HT1080 (cell line): Measurements from ENCODE around the gene EEPD1. TPM values are rescaled to one million over a fixed set of nuclear protein-coding genes. Genes with fewer than 3 reads are reported as not detected.
"Not testable (repeated sequence)": the region's sequence is repeated elsewhere in the genome, so short reads cannot be mapped to it uniquely, and the experiment has no call there.

Experiments
- DNase-seq: peaks from one replicate; pipeline ENCODE4 v3.0.0-alpha.2; 2015; ENCODE audit warnings: low read depth
- total RNA-seq: library from RNA; depleted of rRNA; stranded (reverse); fragments of >200 nt; shearing (Covaris generic); gene quantifications from 2 replicates; pipeline ENCODE4 v1.2.3, GENCODE V29; 2014

Gene EEPD1
- total RNA-seq, 1 experiment from 2014 or later, result 6.2 TPM

- DNase-seq, result no peak
Observed at GRCh38 chr7:36214608-36215456, 61.8 kb downstream of the EEPD1 start.

GRCh38 chr7:36215457-36215765 lies 62.4 kb downstream of the EEPD1 start:
- DNase-seq, result no peak

GRCh38 chr7:36216063-36216684 lies 63.1 kb downstream of the EEPD1 start:
- no peak for DNase-seq

GRCh38 chr7:36217211-36217960 lies 64.3 kb downstream of the EEPD1 start:
- DNase-seq, result no peak

- no peak for DNase-seq
Observed at GRCh38 chr7:36217961-36218284, 64.9 kb downstream of the EEPD1 start.

GRCh38 chr7:36219429-36219828 lies 66.4 kb downstream of the EEPD1 start:
- no peak for DNase-seq

- DNase-seq, result no peak
Observed at GRCh38 chr7:36223851-36224250, 70.8 kb downstream of the EEPD1 start.

GRCh38 chr7:36224934-36225858 lies 72.1 kb downstream of the EEPD1 start:
- DNase-seq, result no peak

- DNase-seq, result no peak
Observed at GRCh38 chr7:36226151-36226550, 73.1 kb downstream of the EEPD1 start.

GRCh38 chr7:36227223-36227622 lies 74.2 kb downstream of the EEPD1 start:
- DNase-seq, result no peak

GRCh38 chr7:36228039-36228438 lies 75.0 kb downstream of the EEPD1 start:
- DNase-seq, result no peak

- no peak for DNase-seq
Observed at GRCh38 chr7:36231406-36231805, 78.4 kb downstream of the EEPD1 start.

- no peak for DNase-seq
Observed at GRCh38 chr7:36232555-36232954, 79.5 kb downstream of the EEPD1 start.

GRCh38 chr7:36232971-36233550 lies 80.0 kb downstream of the EEPD1 start:
- DNase-seq, result no peak

- DNase-seq, result no peak
Observed at GRCh38 chr7:36236073-36236472, 83.0 kb downstream of the EEPD1 start.

- DNase-seq, result no peak
Observed at GRCh38 chr7:36238138-36238537, 85.1 kb downstream of the EEPD1 start.

- not testable (repeated sequence) for DNase-seq
Observed at GRCh38 chr7:36243356-36243755, 90.3 kb downstream of the EEPD1 start.

- not testable (repeated sequence) for DNase-seq
Observed at GRCh38 chr7:36244001-36244400, 90.9 kb downstream of the EEPD1 start.

- no peak for DNase-seq
Observed at GRCh38 chr7:36244429-36244828, 91.4 kb downstream of the EEPD1 start.

GRCh38 chr7:36245684-36246299 lies 92.7 kb downstream of the EEPD1 start:
- DNase-seq, result no peak

GRCh38 chr7:36249091-36249490 lies 96.0 kb downstream of the EEPD1 start:
- DNase-seq, result no peak
